K562 (cell line): ENCODE data around the gene PDE9A.

ENCODE experiments used
- CEBPZ ChIP-seq: fragments of 150-350 bp; IDR thresholded peaks from 2 replicates; pipeline ENCODE4 v1.6.1; 2014; ENCODE audit warnings: low read depth, mild to moderate bottlenecking, low read length, borderline replicate concordance
- CTCF ChIP-seq, 3 experiments: IDR thresholded peaks in 2 of 3; conservative IDR thresholded peaks in 1 of 3; 2 replicates each; pipeline ENCODE4 v1.5.1; 2011 to 2012; ENCODE audit warnings: low read length in 3 of 3, mild to moderate bottlenecking in 3 of 3, control low read depth in 2 of 3, improper control_type of control experiment in 1 of 3, inconsistent platforms in 1 of 3, low read depth in 1 of 3, mixed read lengths in 1 of 3, moderate library complexity in 1 of 3; ENCODE audit not compliant: insufficient read depth in 2 of 3
- POLR2AphosphoS5 ChIP-seq: IDR thresholded peaks from 2 replicates; pipeline ENCODE4 v1.6.1; 2011; ENCODE audit warnings: mild to moderate bottlenecking, low read depth, low read length, moderate library complexity; ENCODE audit not compliant: control insufficient read depth, insufficient read depth
- TAF1 ChIP-seq: IDR thresholded peaks from 2 replicates; pipeline ENCODE4 v1.6.1; 2011; ENCODE audit warnings: mild to moderate bottlenecking, low read length, moderate library complexity; ENCODE audit not compliant: insufficient read depth, control insufficient read depth, severe bottlenecking; ENCODE audit errors: extremely low read depth
- TAF15 ChIP-seq: fragments of 200-400 bp; formaldehyde crosslinking; IDR thresholded peaks from 2 replicates; pipeline ENCODE4 v1.6.1; 2017; ENCODE audit warnings: mild to moderate bottlenecking, low read depth, low read length, moderate library complexity
- TARDBP ChIP-seq: fragments of 450-650 bp; IDR thresholded peaks from 2 replicates; pipeline ENCODE4 v1.6.1; 2016
- ZNF280B ChIP-seq: fragments of 250-450 bp; sonication (Bioruptor Pico); IDR thresholded peaks from 2 replicates; pipeline ENCODE4 v1.5.1; 2021; ENCODE audit warnings: mild to moderate bottlenecking

GRCh38 chr21:42652527-42653230 lies 742 bp upstream of the PDE9A start:
- TF ChIP-seq CEBPZ, result no peak
- TF ChIP-seq CTCF (IDR thresholded peaks at IDR 0.05 in 2 of 3, conservative IDR thresholded peaks at IDR 0.05 in 1 of 3; ENCODE audit: insufficient read depth in 2 of 3, low read depth in 1 of 3, low read length in 3 of 3), result peak; percentile 56 to 61 (median 59)
- no peak for TF ChIP-seq TAF15
- TF ChIP-seq TAF1, result no peak
- TF ChIP-seq TARDBP, result no peak
- no peak for TF ChIP-seq POLR2AphosphoS5
- no peak for TF ChIP-seq ZNF280B (CRISPR knock-in tag)
